22Rv1 (cell line): Measurements from ENCODE around the gene MLST8.

Experiments
- CTCF ChIP-seq: fragments of 450-650 bp; IDR thresholded peaks from 2 replicates; pipeline ENCODE4 v1.5.1; 2017; ENCODE audit warnings: mild to moderate bottlenecking
- ZFX ChIP-seq: fragments of 450-650 bp; IDR thresholded peaks from 2 replicates; pipeline ENCODE4 v1.6.1; 2017; ENCODE audit warnings: antibody characterized with exemption, borderline replicate concordance

GRCh38 chr16:2187212-2187611, 18.0 kb upstream of the MLST8 start:
- no peak for TF ChIP-seq CTCF
- no peak for TF ChIP-seq ZFX
